ENCODE measurements around the gene TRIP11.

DNA sequence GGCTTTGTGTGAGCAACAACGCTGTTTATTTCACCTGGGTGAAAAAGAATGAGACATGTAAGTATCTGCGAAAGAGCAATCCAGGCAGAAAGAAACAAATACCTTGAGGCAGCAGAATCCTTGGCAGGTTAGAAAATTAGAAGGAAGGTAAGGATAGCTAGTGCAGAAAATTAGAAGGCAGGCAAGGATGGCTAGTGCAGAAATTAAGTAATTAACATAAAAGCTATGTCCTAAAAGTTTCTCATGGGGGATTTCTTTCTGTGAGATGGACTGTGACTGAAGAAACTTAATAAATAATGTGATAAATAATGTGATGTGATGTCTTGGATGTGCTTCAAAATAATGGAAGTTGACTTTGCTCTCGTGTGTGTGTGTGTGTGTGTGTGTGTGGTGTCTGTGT lies 9.9 kb upstream of the TRIP11 start:
- TF ChIP-seq RAD21 (conservative IDR thresholded peaks at IDR 0.05), result no peak
- no peak for TF ChIP-seq SMC3 (conservative IDR thresholded peaks at IDR 0.05; ENCODE audit: poor library complexity)
- TF ChIP-seq, protein P1, sequence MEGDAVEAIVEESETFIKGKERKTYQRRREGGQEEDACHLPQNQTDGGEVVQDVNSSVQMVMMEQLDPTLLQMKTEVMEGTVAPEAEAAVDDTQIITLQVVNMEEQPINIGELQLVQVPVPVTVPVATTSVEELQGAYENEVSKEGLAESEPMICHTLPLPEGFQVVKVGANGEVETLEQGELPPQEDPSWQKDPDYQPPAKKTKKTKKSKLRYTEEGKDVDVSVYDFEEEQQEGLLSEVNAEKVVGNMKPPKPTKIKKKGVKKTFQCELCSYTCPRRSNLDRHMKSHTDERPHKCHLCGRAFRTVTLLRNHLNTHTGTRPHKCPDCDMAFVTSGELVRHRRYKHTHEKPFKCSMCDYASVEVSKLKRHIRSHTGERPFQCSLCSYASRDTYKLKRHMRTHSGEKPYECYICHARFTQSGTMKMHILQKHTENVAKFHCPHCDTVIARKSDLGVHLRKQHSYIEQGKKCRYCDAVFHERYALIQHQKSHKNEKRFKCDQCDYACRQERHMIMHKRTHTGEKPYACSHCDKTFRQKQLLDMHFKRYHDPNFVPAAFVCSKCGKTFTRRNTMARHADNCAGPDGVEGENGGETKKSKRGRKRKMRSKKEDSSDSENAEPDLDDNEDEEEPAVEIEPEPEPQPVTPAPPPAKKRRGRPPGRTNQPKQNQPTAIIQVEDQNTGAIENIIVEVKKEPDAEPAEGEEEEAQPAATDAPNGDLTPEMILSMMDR (IDR thresholded peaks at IDR 0.05; ENCODE audit: poor library complexity, severe bottlenecking), result no peak
- TF ChIP-seq TAF1 (IDR thresholded peaks at IDR 0.05; ENCODE audit: low read depth), result no peak
- no peak for TF ChIP-seq EZH2 (IDR thresholded peaks at IDR 0.05; ENCODE audit: borderline replicate concordance, insufficient read depth, low read length, poor library complexity, severe bottlenecking)
- TF ChIP-seq POLR2AphosphoS5 (IDR thresholded peaks at IDR 0.05), result no peak
- no peak for TF ChIP-seq EP300 (conservative IDR thresholded peaks at IDR 0.05; ENCODE audit: poor library complexity, severe bottlenecking)
- TF ChIP-seq, protein P2, sequence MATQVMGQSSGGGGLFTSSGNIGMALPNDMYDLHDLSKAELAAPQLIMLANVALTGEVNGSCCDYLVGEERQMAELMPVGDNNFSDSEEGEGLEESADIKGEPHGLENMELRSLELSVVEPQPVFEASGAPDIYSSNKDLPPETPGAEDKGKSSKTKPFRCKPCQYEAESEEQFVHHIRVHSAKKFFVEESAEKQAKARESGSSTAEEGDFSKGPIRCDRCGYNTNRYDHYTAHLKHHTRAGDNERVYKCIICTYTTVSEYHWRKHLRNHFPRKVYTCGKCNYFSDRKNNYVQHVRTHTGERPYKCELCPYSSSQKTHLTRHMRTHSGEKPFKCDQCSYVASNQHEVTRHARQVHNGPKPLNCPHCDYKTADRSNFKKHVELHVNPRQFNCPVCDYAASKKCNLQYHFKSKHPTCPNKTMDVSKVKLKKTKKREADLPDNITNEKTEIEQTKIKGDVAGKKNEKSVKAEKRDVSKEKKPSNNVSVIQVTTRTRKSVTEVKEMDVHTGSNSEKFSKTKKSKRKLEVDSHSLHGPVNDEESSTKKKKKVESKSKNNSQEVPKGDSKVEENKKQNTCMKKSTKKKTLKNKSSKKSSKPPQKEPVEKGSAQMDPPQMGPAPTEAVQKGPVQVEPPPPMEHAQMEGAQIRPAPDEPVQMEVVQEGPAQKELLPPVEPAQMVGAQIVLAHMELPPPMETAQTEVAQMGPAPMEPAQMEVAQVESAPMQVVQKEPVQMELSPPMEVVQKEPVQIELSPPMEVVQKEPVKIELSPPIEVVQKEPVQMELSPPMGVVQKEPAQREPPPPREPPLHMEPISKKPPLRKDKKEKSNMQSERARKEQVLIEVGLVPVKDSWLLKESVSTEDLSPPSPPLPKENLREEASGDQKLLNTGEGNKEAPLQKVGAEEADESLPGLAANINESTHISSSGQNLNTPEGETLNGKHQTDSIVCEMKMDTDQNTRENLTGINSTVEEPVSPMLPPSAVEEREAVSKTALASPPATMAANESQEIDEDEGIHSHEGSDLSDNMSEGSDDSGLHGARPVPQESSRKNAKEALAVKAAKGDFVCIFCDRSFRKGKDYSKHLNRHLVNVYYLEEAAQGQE (IDR thresholded peaks at IDR 0.05; ENCODE audit: borderline replicate concordance), result no peak
- TF ChIP-seq MXI1 (conservative IDR thresholded peaks at IDR 0.05; ENCODE audit: poor library complexity, severe bottlenecking), result no peak

All from neural cell (in vitro differentiated cells).